ENCODE results near the gene HRH3.

HRH3 gene

DNA sequence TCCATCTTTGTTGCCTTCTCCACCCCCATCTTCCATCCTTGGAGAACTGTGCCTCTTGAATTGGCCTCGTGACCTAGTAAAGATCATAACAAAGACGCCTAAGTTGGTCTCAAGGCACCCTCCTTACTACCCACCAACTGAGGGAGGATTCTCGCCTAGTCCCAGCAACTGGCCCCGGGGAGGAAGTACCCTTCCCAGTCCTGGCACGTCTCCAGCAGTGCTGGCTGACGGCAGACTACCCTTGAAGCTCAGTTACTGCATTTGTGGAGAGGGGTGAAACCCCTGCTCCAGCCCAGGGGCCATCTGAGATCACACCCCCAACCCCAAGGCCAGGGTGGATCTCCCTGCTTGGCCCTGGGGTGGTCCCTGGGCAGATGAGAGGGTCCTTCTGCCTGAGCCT lies 16.1 kb upstream of the HRH3 start:
- Histone ChIP-seq H3K4me3 (ENCODE audit: low read depth in 1 of 2, low read length in 1 of 2) (no peak overlapping the region), H3K27ac (no peak overlapping the region), H3K27me3 (peaks cover 18% of the 10 kb centered on the region), H3K9me3 (no peaks in the 10 kb centered on the region), H3K36me3 (no peaks in the 10 kb centered on the region), H3K4me1 (ENCODE audit: control insufficient read depth in 1 of 2, insufficient read depth in 1 of 2, low read depth in 1 of 2, low read length in 1 of 2) (peaks cover 30 to 31% of the 10 kb centered on the region in 2 experiments)
- TF ChIP-seq, protein P1, sequence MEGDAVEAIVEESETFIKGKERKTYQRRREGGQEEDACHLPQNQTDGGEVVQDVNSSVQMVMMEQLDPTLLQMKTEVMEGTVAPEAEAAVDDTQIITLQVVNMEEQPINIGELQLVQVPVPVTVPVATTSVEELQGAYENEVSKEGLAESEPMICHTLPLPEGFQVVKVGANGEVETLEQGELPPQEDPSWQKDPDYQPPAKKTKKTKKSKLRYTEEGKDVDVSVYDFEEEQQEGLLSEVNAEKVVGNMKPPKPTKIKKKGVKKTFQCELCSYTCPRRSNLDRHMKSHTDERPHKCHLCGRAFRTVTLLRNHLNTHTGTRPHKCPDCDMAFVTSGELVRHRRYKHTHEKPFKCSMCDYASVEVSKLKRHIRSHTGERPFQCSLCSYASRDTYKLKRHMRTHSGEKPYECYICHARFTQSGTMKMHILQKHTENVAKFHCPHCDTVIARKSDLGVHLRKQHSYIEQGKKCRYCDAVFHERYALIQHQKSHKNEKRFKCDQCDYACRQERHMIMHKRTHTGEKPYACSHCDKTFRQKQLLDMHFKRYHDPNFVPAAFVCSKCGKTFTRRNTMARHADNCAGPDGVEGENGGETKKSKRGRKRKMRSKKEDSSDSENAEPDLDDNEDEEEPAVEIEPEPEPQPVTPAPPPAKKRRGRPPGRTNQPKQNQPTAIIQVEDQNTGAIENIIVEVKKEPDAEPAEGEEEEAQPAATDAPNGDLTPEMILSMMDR (IDR thresholded peaks at IDR 0.05), result no peak

DNA sequence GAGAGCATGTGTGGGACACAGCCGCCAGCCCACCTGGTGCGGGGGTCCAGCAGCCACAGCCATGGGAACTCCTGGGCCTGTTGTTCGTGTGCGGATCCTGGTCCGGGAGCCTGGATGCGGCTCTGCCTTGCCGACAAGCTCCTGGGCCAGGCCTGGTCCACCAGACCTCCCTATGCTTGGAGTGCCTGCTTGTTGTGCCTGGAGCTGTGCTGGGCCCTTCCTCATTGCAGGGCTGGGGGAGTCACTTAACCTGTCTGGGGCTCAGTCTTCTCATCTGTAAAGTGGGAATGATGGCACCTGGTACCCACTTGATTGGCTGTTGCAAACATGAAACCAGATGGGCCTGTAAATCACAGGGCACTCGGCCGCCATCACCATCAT lies 15.7 kb upstream of the HRH3 start:
- H3K4me1 ChIP-seq (ENCODE audit: control insufficient read depth in 1 of 2, insufficient read depth in 1 of 2, low read depth in 1 of 2, low read length in 1 of 2), result peaks cover 26% of the 10 kb centered on the region in 2 experiments
- no peaks in the 10 kb centered on the region for H3K36me3 ChIP-seq
- no peak overlapping the region for H3K27ac ChIP-seq
- TF ChIP-seq, protein P1 (IDR thresholded peaks at IDR 0.05), result no peak
- no peak overlapping the region for H3K4me3 ChIP-seq (ENCODE audit: low read depth in 1 of 2, low read length in 1 of 2)
- H3K9me3 ChIP-seq, result no peaks in the 10 kb centered on the region
- H3K27me3 ChIP-seq, result peaks cover 18% of the 10 kb centered on the region

DNA sequence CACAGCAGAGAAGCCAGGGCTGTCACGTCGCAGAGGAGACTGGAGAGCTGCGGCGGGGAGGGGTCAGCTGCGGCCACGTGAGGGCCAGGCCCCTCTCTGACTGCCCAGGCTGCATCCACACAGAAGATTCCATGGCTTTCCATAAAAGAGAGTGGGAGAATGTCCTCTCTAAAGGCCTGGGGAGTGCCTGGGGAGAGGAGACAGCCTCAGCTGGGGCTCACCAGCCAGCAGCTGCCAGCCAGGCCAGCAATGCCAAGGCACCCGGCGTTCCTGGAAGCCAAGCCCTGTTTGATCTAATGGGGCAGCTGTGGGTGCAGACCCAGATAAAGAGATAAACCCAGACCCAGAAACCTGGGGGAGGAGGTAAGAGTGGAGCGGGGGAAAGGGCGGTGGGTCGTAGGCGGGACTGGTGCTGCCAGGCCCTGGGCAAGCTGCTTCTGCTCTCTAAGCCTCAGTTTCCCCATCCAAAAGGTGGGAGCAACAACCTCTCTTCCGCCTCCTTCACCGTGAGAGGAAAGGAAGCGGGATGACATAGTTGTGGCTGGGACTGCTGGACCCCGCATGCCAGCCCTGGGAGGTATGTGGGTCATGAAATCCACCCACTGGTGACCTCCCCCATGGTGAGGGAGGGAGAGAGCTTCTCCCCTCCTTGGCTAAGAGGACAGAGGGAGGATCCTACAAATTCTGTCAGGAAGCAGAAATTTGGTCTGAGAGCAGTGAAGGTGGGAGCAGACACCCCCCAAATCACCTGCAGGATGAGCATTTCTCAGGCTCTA lies 15.1 kb upstream of the HRH3 start:
- Histone ChIP-seq H3K9me3 (no peaks in the 10 kb centered on the region), H3K27me3 (peaks cover 18% of the 10 kb centered on the region), H3K27ac (no peak overlapping the region), H3K4me1 (ENCODE audit: control insufficient read depth in 1 of 2, insufficient read depth in 1 of 2, low read depth in 1 of 2, low read length in 1 of 2) (peaks cover 20 to 21% of the 10 kb centered on the region in 2 experiments), H3K4me3 (ENCODE audit: low read depth in 1 of 2, low read length in 1 of 2) (no peak overlapping the region), H3K36me3 (no peaks in the 10 kb centered on the region)
- TF ChIP-seq, protein P1 (IDR thresholded peaks at IDR 0.05), result no peak

DNA sequence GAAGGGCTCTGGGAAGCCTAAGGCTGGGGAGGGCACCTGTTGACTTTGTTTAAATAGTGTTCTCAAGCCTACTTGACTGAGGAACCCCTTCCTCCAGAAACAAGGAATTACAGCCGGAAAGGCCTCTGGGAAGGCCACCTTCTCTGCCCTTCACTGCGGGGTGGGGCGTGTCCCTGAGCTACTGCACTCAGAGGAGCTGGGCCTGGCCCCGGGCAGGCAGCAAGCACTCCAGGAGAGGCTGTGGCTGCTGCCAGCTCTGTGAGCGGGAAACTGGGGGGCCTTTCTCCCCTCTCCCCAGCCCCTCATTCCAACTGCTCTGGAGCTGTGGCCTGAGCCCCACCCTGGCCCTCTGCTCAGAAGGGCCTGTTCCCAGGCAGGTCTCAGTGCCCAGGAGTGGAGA lies 14.3 kb upstream of the HRH3 start:
- peaks cover 18% of the 10 kb centered on the region for H3K27me3 ChIP-seq
- TF ChIP-seq, protein P1 (IDR thresholded peaks at IDR 0.05), result no peak
- H3K4me3 ChIP-seq (ENCODE audit: low read depth in 1 of 2, low read length in 1 of 2), result no peak overlapping the region
- no peak overlapping the region for H3K27ac ChIP-seq
- H3K9me3 ChIP-seq, result no peaks in the 10 kb centered on the region
- H3K36me3 ChIP-seq, result no peaks in the 10 kb centered on the region
- peaks cover 11 to 12% of the 10 kb centered on the region in 2 experiments for H3K4me1 ChIP-seq (ENCODE audit: control insufficient read depth in 1 of 2, insufficient read depth in 1 of 2, low read depth in 1 of 2, low read length in 1 of 2)

DNA sequence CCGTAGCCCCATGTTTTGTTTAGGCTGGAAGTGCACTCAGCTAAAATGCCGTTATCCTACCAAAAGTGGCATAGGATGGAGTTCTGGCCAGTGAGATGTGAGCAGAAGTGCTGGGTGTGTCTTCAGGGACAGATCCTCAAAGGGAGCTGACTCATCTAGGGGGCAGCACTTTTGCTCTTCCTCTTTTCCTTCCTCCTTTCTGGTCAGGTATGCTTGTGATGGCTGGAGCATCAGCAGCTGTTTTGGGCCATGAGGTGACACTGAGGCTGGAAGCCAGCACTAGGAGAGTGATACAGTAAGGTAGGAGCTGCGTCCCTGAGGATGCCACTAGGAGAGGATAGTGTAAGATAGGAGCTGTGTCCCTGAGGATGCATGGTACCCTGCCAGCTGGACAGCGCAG lies 13.6 kb upstream of the HRH3 start:
- TF ChIP-seq, protein P1 (IDR thresholded peaks at IDR 0.05), result no peak
- no peak overlapping the region for H3K27ac ChIP-seq
- no peaks in the 10 kb centered on the region for H3K9me3 ChIP-seq
- H3K4me3 ChIP-seq (ENCODE audit: low read depth in 1 of 2, low read length in 1 of 2), result no peak overlapping the region
- no peaks in the 10 kb centered on the region for H3K36me3 ChIP-seq
- H3K27me3 ChIP-seq, result peaks cover 20% of the 10 kb centered on the region
- H3K4me1 ChIP-seq (ENCODE audit: control insufficient read depth in 1 of 2, insufficient read depth in 1 of 2, low read depth in 1 of 2, low read length in 1 of 2), result peaks cover 7 to 10% of the 10 kb centered on the region in 2 experiments
